ENCODE measurements around the gene CDIP1.

- no peak for TF ChIP-seq CTCF (conservative IDR thresholded peaks at IDR 0.05; ENCODE audit: low read depth in 2 of 2)
- TF ChIP-seq NANOG (IDR thresholded peaks at IDR 0.05; ENCODE audit: borderline replicate concordance): no peak
- TF ChIP-seq REST (IDR thresholded peaks at IDR 0.05; ENCODE audit: unreplicated experiment): no peak
- no peak for TF ChIP-seq EZH2 (IDR thresholded peaks at IDR 0.05; ENCODE audit: low read depth, unreplicated experiment)
- TF ChIP-seq ZNF462 (CRISPR knock-in tag; IDR thresholded peaks at IDR 0.05): no peak
- no peak for TF ChIP-seq EZH2phosphoT487 (IDR thresholded peaks at IDR 0.05; ENCODE audit: unreplicated experiment)
- no peak for TF ChIP-seq STAT1 (IDR thresholded peaks at IDR 0.05; ENCODE audit: unreplicated experiment)
- no peak for TF ChIP-seq CREB1 (CRISPR knock-in tag; IDR thresholded peaks at IDR 0.05; ENCODE audit: low read depth)
- no peak for TF ChIP-seq POLR2AphosphoS5 (IDR thresholded peaks at IDR 0.05; ENCODE audit: low read depth)
- no peak for TF ChIP-seq ZNF114 (CRISPR knock-in tag; IDR thresholded peaks at IDR 0.05)
- no peak for TF ChIP-seq ZNF331 (CRISPR knock-in tag; IDR thresholded peaks at IDR 0.05; ENCODE audit: low read depth)
Measured at GRCh38 chr16:4481963-4482362, 56.6 kb downstream of the CDIP1 start.
